OCI-LY7 (cell line): ENCODE results near the gene CR1L. TPM values are rescaled to one million over a fixed set of nuclear protein-coding genes. Genes with fewer than 3 reads are reported as not detected.
"Not testable (repeated sequence)": the region's sequence is repeated elsewhere in the genome, so short reads cannot be mapped to it uniquely, and the experiment has no call there.

ENCODE experiments used
- BruUV-seq: library from RNA; stranded (reverse); fragments of 400-500 nt; replicated peaks from 2 replicates; lab custom pipeline; 2021; lab: Mats Ljungman, UMichigan
- CTCF ChIA-PET: fragments of 300-600 bp; sonication (Branson Sonifier 250); formaldehyde crosslinking; loops from one replicate; lab custom pipeline; 2022; ENCODE audit warnings: antibody characterized with exemption; ENCODE audit not compliant: unreplicated experiment; lab: Charles Lee
- POLR2A ChIA-PET: fragments of 300-600 bp; sonication (Branson Sonifier 250); formaldehyde crosslinking; loops from one replicate; lab custom pipeline; 2022; ENCODE audit warnings: antibody characterized with exemption; lab: Charles Lee
- DNase-seq: peaks from one replicate; pipeline ENCODE4 v3.0.0-alpha.2; 2015; ENCODE audit warnings: low spot score
- H2AFZ ChIP-seq: fragments of 200-600 bp; sonication (generic), shearing (Covaris generic); 2 replicates; pipeline ENCODE4 v1.6.1; 2014; ENCODE audit warnings: mild to moderate bottlenecking, antibody characterized with exemption, low read length, moderate library complexity
- H3K27ac ChIP-seq: fragments of 200-600 bp; sonication (generic); 2 replicates; pipeline ENCODE4 v1.5.1; 2014; ENCODE audit warnings: mixed run types, low read depth, mild to moderate bottlenecking, moderate library complexity, low read length, inconsistent platforms; ENCODE audit not compliant: poor library complexity, severe bottlenecking
- H3K36me3 ChIP-seq: fragments of 200-600 bp; sonication (generic); 2 replicates; pipeline ENCODE4 v1.6.1; 2014; ENCODE audit warnings: mild to moderate bottlenecking, antibody characterized with exemption, low read length, moderate library complexity, mixed read lengths; ENCODE audit not compliant: insufficient read depth
- H3K4me1 ChIP-seq: fragments of 200-600 bp; sonication (generic); 2 replicates; pipeline ENCODE4 v1.5.1; 2014; ENCODE audit warnings: mild to moderate bottlenecking, low read length; ENCODE audit not compliant: insufficient read depth, poor library complexity, severe bottlenecking
- H3K4me2 ChIP-seq: fragments of 200-600 bp; sonication (generic); 2 replicates; pipeline ENCODE4 v1.6.1; 2014; ENCODE audit warnings: mild to moderate bottlenecking, low read length
- H3K4me3 ChIP-seq: fragments of 200-600 bp; sonication (generic); 2 replicates; pipeline ENCODE4 v1.5.1; 2014; ENCODE audit warnings: mild to moderate bottlenecking, low read depth, low read length; ENCODE audit not compliant: poor library complexity, severe bottlenecking
- H3K79me2 ChIP-seq: fragments of 200-600 bp; sonication (generic); 2 replicates; pipeline ENCODE4 v1.6.1; 2016; ENCODE audit warnings: low read depth, mild to moderate bottlenecking, low read length, moderate library complexity, mixed read lengths; ENCODE audit not compliant: insufficient read depth
- H3K9me2 ChIP-seq: fragments of 200-600 bp; sonication (generic); 2 replicates; pipeline ENCODE4 v1.6.1; 2016; ENCODE audit warnings: mild to moderate bottlenecking, low read length, mixed read lengths; ENCODE audit not compliant: insufficient read depth
- H3K9me3 ChIP-seq: fragments of 200-600 bp; sonication (generic); 2 replicates; pipeline ENCODE4 v1.6.1; 2014; ENCODE audit warnings: mild to moderate bottlenecking, mixed run types, low read length, mixed read lengths
- H4K20me1 ChIP-seq: fragments of 200-600 bp; sonication (generic); 2 replicates; pipeline ENCODE4 v1.6.1; 2014; ENCODE audit warnings: mild to moderate bottlenecking, antibody characterized with exemption, low read length, moderate library complexity, mixed read lengths; ENCODE audit not compliant: insufficient read depth
- CTCF ChIP-seq: fragments of 200-600 bp; sonication (generic); conservative IDR thresholded peaks from 2 replicates; pipeline ENCODE4 v1.5.1; 2014; ENCODE audit warnings: mild to moderate bottlenecking, antibody characterized with exemption, low read length, moderate library complexity, mixed read lengths
- EZH2phosphoT487 ChIP-seq: fragments of 200-600 bp; sonication (generic); IDR thresholded peaks from 2 replicates; pipeline ENCODE4 v1.6.1; 2018; ENCODE audit warnings: low read depth, borderline replicate concordance, mild to moderate bottlenecking, mixed run types, antibody characterized with exemption, low read length, moderate library complexity, mixed read lengths
- intact Hi-C: fragments of 100-400 bp; cut with micrococcal nuclease; formaldehyde crosslinking; loops from one replicate; pipeline ENCODE4 v1.10.0; 2022; ENCODE audit not compliant: unreplicated experiment
- small RNA-seq: library from RNA; depleted of rRNA; stranded (forward); fragments of <200 nt; gene quantifications from one replicate; pipeline ENCODE3, GENCODE V24; 2014
- total RNA-seq, 2 experiments: library from RNA; depleted of rRNA in 1 of 2; stranded (reverse); fragments of >200 nt in 1 of 2; shearing (Covaris generic) in 1 of 2; gene quantifications; 2 replicates each; pipeline ENCODE4 v1.2.3, GENCODE V29; 2014 to 2022

CR1L gene
- total RNA-seq, 2 experiments from 2014 or later = not detected

- POLR2A ChIA-PET = no interaction called here
- intact Hi-C loops = no loop called here
- DNase-seq = no peak
- H3K27ac ChIP-seq = no peak overlapping the region
- no peaks in the 10 kb centered on the region for H3K79me2 ChIP-seq
- CTCF ChIA-PET = no interaction called here
- no TSS peak for BruUV-seq
- H3K4me2 ChIP-seq = no peak overlapping the region
- H3K36me3 ChIP-seq = peaks cover 95% of the 10 kb centered on the region
- H2AFZ ChIP-seq = no peak overlapping the region
- H3K9me3 ChIP-seq = peaks cover 20% of the 10 kb centered on the region
- no peaks in the 10 kb centered on the region for H4K20me1 ChIP-seq
- no peak for TF ChIP-seq CTCF
- TF ChIP-seq EZH2phosphoT487 = no peak
- no peak overlapping the region for H3K4me3 ChIP-seq
- H3K9me2 ChIP-seq = no peaks in the 10 kb centered on the region
- H3K4me1 ChIP-seq = no peaks in the 10 kb centered on the region
Observed at GRCh38 chr1:207766569-207766968, 121.6 kb downstream of the CR1L start.

- H3K79me2 ChIP-seq, BruUV-seq, H2AFZ ChIP-seq, H3K27ac ChIP-seq, H3K9me2 ChIP-seq, H3K9me3 ChIP-seq, H3K4me2 ChIP-seq, CTCF ChIA-PET, H4K20me1 ChIP-seq, H3K4me1 ChIP-seq, H3K4me3 ChIP-seq, intact Hi-C loops, POLR2A ChIA-PET, DNase-seq: not testable (repeated sequence)
- H3K36me3 ChIP-seq = peaks cover 92% of the 10 kb centered on the region
Observed at GRCh38 chr1:207770514-207770913, 125.6 kb downstream of the CR1L start.

Small RNAs within 50 kb of the gene (small RNA-seq; reads per million reads assigned to genes)
- gene RNA5SP534 = not detected

Other genes with a start within 250 kb of the CR1L start
- 3.7 and 4.4 TPM in 2 replicates for gene CR2, start 190.8 kb upstream of the CR1L start, total RNA-seq (2014; rRNA removed; shearing (Covaris generic))
- gene CR2, start 190.8 kb upstream of the CR1L start, total RNA-seq (2022) = 11.7 and 13.5 TPM in 2 replicates
- not detected in 2 replicates for gene CR1, start 149.0 kb upstream of the CR1L start, total RNA-seq (2014; rRNA removed; shearing (Covaris generic))
- not detected in 2 replicates for gene CR1, start 149.0 kb upstream of the CR1L start, total RNA-seq (2022)
- 74.0 and 83.8 TPM in 2 replicates for gene CD46, start 106.9 kb downstream of the CR1L start, total RNA-seq (2014; rRNA removed; shearing (Covaris generic))
- gene CD46, start 106.9 kb downstream of the CR1L start, total RNA-seq (2022) = 83.2 and 132 TPM in 2 replicates